SK-N-SH treated with all-trans-retinoic acid at 6 μM for 48 hours (cell line): ENCODE data around the gene JADE3.

Experiments
- ATAC-seq: fragments of 200-7000 bp; cut with Tn5 transposase; 3 replicates; pipeline ENCODE4 v1.9.1; 2020; ENCODE audit warnings: mild to moderate bottlenecking, moderate library complexity
- ARNTL ChIP-seq: fragments of 450-650 bp; formaldehyde crosslinking; IDR thresholded peaks from 2 replicates; pipeline ENCODE4 v1.5.0; 2020; ENCODE audit warnings: low read depth, mild to moderate bottlenecking, moderate library complexity, borderline replicate concordance
- CREB5 ChIP-seq: fragments of 250-450 bp; sonication (Bioruptor Pico); IDR thresholded peaks from 2 replicates; pipeline ENCODE4 v1.5.1; 2020; ENCODE audit warnings: low read depth, mild to moderate bottlenecking, moderate library complexity
- CSDC2 ChIP-seq: fragments of 250-450 bp; sonication (Bioruptor Pico); IDR thresholded peaks from 2 replicates; pipeline ENCODE4 v1.5.0; 2020; ENCODE audit warnings: mild to moderate bottlenecking, moderate library complexity
- CSRNP3 ChIP-seq: fragments of 250-450 bp; sonication (Bioruptor Pico); IDR thresholded peaks from 2 replicates; pipeline ENCODE4 v1.5.1; 2021; ENCODE audit warnings: mild to moderate bottlenecking, moderate library complexity
- ESRRG ChIP-seq: fragments of 250-450 bp; sonication (Bioruptor Pico); IDR thresholded peaks from 2 replicates; pipeline ENCODE4 v1.6.1; 2021; ENCODE audit warnings: mild to moderate bottlenecking
- GLIS3 ChIP-seq: fragments of 250-450 bp; sonication (Bioruptor Pico); IDR thresholded peaks from 2 replicates; pipeline ENCODE4 v1.5.0; 2020; ENCODE audit warnings: mild to moderate bottlenecking, moderate library complexity
- ISL1 ChIP-seq: fragments of 250-450 bp; sonication (Bioruptor Pico); IDR thresholded peaks from 2 replicates; pipeline ENCODE4 v2.1.2; 2022; ENCODE audit warnings: mild to moderate bottlenecking, moderate library complexity
- OSR1 ChIP-seq: fragments of 250-450 bp; sonication (Bioruptor Pico); IDR thresholded peaks from 2 replicates; pipeline ENCODE4 v1.8.0; 2022; ENCODE audit warnings: moderate library complexity, mild to moderate bottlenecking, inconsistent platforms
- PATZ1 ChIP-seq: fragments of 250-450 bp; sonication (Bioruptor Pico); IDR thresholded peaks from 2 replicates; pipeline ENCODE4 v1.8.0; 2020; ENCODE audit warnings: mild to moderate bottlenecking, moderate library complexity, borderline replicate concordance
- POU6F1 ChIP-seq: fragments of 250-450 bp; sonication (Bioruptor Pico); IDR thresholded peaks from 2 replicates; pipeline ENCODE4 v1.8.0; 2021; ENCODE audit warnings: low read depth, mild to moderate bottlenecking, moderate library complexity, borderline replicate concordance
- PPARA ChIP-seq: fragments of 250-450 bp; sonication (Bioruptor Pico); IDR thresholded peaks from 2 replicates; pipeline ENCODE4 v1.5.0; 2020; ENCODE audit warnings: mild to moderate bottlenecking, borderline replicate concordance
- RARB ChIP-seq: fragments of 250-450 bp; sonication (Bioruptor Pico); IDR thresholded peaks from 2 replicates; pipeline ENCODE4 v1.8.0; 2021; ENCODE audit warnings: mild to moderate bottlenecking, moderate library complexity
- SNAI2 ChIP-seq: fragments of 250-450 bp; sonication (Bioruptor Pico); IDR thresholded peaks from 2 replicates; pipeline ENCODE4 v1.5.0; 2020; ENCODE audit warnings: mild to moderate bottlenecking, moderate library complexity
- TCF4 ChIP-seq: fragments of 250-450 bp; sonication (Bioruptor Pico); IDR thresholded peaks from 2 replicates; pipeline ENCODE4 v1.8.0; 2021; ENCODE audit warnings: mild to moderate bottlenecking, moderate library complexity, borderline replicate concordance
- TOX ChIP-seq: fragments of 250-450 bp; sonication (Bioruptor Pico); IDR thresholded peaks from 2 replicates; pipeline ENCODE4 v1.8.0; 2021; ENCODE audit warnings: mild to moderate bottlenecking, moderate library complexity, borderline replicate concordance
- ZC3H10 ChIP-seq: fragments of 250-450 bp; sonication (Bioruptor Pico); IDR thresholded peaks from 2 replicates; pipeline ENCODE4 v1.5.1; 2021; ENCODE audit warnings: mild to moderate bottlenecking, moderate library complexity
- ZFP3 ChIP-seq: fragments of 250-450 bp; sonication (Bioruptor Pico); IDR thresholded peaks from 2 replicates; pipeline ENCODE4 v1.5.0; 2020; ENCODE audit warnings: mild to moderate bottlenecking, moderate library complexity
- ZFP30 ChIP-seq: fragments of 450-650 bp; formaldehyde crosslinking; IDR thresholded peaks from 2 replicates; pipeline ENCODE4 v1.5.0; 2022; ENCODE audit warnings: mild to moderate bottlenecking, moderate library complexity
- ZNF565 ChIP-seq: fragments of 450-650 bp; formaldehyde crosslinking; conservative IDR thresholded peaks from 2 replicates; pipeline ENCODE4 v1.5.0; 2020; ENCODE audit warnings: low read depth, mild to moderate bottlenecking, moderate library complexity
- ZNF70 ChIP-seq: fragments of 450-650 bp; formaldehyde crosslinking; IDR thresholded peaks from 2 replicates; pipeline ENCODE4 v1.5.0; 2020; ENCODE audit warnings: mild to moderate bottlenecking, moderate library complexity
- ZNF8 ChIP-seq: fragments of 450-650 bp; formaldehyde crosslinking; IDR thresholded peaks from 2 replicates; pipeline ENCODE4 v1.5.0; 2020; ENCODE audit warnings: mild to moderate bottlenecking, moderate library complexity
- TF ChIP-seq, protein P1 (sequence below): fragments of 250-450 bp; sonication (Bioruptor Pico); IDR thresholded peaks from 2 replicates; pipeline ENCODE4 v1.5.0; 2020; ENCODE audit warnings: mild to moderate bottlenecking, moderate library complexity

The JADE3 gene

GRCh38 chrX:47068214-47068613 lies 156.0 kb downstream of the JADE3 start (continued):
- TF ChIP-seq PATZ1 (CRISPR knock-in tag) (no peak), RARB (CRISPR knock-in tag) (no peak), SNAI2 (CRISPR knock-in tag) (no peak), ZFP3 (CRISPR knock-in tag) (no peak), TCF4 (CRISPR knock-in tag) (no peak), CSDC2 (no peak), ZC3H10 (no peak), TOX (CRISPR knock-in tag) (no peak)

DNA sequence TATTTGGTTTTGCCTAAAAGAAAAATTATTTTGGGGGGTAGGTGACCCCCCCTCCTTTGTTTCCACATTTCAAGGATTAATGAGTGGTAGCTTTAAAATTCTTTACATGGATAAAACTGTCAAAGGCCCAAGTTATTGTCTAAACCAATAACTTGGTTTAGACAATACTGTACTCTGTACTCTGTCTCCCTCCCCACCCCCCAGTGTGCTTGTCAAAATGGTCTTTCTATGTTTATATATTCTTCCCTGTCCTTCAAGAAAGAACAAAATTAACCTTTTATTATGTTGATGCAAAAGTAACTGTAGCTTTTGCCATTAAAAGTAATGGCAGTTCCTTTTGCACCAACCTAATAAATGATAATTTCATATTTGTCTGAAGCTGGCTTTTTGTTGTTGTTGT lies 156.5 kb downstream of the JADE3 start:
- TF ChIP-seq POU6F1 (CRISPR knock-in tag) (no peak), SNAI2 (CRISPR knock-in tag) (no peak), OSR1 (no peak), CSRNP3 (no peak), CSDC2 (no peak), ZNF8 (CRISPR knock-in tag) (no peak), RARB (CRISPR knock-in tag) (no peak), TOX (CRISPR knock-in tag) (no peak), ZFP30 (no peak), ZNF565 (no peak), CREB5 (CRISPR knock-in tag) (no peak), ZNF70 (no peak), ESRRG (CRISPR knock-in tag) (no peak), PPARA (CRISPR knock-in tag) (no peak), ZFP3 (CRISPR knock-in tag) (no peak), ARNTL (CRISPR knock-in tag) (no peak), PATZ1 (CRISPR knock-in tag) (no peak), GLIS3 (CRISPR knock-in tag) (no peak), ISL1 (CRISPR knock-in tag) (no peak)
- TF ChIP-seq, protein P1, sequence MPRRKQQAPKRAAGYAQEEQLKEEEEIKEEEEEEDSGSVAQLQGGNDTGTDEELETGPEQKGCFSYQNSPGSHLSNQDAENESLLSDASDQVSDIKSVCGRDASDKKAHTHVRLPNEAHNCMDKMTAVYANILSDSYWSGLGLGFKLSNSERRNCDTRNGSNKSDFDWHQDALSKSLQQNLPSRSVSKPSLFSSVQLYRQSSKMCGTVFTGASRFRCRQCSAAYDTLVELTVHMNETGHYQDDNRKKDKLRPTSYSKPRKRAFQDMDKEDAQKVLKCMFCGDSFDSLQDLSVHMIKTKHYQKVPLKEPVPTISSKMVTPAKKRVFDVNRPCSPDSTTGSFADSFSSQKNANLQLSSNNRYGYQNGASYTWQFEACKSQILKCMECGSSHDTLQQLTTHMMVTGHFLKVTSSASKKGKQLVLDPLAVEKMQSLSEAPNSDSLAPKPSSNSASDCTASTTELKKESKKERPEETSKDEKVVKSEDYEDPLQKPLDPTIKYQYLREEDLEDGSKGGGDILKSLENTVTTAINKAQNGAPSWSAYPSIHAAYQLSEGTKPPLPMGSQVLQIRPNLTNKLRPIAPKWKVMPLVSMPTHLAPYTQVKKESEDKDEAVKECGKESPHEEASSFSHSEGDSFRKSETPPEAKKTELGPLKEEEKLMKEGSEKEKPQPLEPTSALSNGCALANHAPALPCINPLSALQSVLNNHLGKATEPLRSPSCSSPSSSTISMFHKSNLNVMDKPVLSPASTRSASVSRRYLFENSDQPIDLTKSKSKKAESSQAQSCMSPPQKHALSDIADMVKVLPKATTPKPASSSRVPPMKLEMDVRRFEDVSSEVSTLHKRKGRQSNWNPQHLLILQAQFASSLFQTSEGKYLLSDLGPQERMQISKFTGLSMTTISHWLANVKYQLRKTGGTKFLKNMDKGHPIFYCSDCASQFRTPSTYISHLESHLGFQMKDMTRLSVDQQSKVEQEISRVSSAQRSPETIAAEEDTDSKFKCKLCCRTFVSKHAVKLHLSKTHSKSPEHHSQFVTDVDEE (CRISPR knock-in tag): no peak
- no peak for ATAC-seq
